ENCODE data around the gene ATP2B2.
"Not testable (repeated sequence)": the region's sequence is repeated elsewhere in the genome, so short reads cannot be mapped to it uniquely, and the experiment has no call there.

Gene ATP2B2

DNA sequence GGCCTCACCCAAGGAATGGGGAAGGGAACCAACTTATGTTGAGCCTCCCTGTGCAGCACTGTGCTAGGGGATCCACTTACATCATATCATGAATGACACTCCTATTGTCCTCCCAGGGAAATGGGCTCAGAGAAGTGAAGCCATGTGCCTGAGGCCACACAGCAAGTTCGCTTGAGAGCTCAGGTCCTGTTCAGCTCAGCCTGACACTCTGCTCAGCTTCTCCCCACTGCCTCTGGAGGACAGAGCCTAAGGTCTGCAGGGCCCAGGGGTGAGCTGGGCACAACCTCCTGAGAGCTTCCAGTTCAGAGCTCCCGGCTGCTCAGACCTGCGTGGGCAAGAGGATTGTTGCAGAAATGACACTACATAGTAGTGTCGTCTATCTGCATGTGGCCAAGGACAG, 108.5 kb downstream of the ATP2B2 start:
- no peak for DNase-seq

DNA sequence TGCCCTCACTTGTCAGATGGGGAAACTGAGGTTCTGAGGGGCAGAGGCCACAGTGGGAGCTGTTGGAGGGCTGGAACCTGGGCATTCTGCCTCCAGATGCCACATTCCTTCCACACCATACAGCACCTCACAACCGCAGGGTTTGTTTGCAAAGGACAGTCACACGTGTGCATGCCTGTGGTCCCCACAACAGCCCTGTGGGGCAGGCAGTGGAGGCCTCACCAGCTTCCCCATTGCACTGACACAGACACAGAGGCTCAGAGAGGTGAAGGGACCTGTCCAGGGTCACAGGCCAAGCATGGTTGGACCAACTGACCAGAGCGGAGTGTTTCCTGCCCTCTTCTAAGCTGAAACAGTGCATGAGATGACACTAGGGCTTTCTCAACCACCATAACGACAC, 109.3 kb downstream of the ATP2B2 start:
- DNase-seq = no peak

DNA sequence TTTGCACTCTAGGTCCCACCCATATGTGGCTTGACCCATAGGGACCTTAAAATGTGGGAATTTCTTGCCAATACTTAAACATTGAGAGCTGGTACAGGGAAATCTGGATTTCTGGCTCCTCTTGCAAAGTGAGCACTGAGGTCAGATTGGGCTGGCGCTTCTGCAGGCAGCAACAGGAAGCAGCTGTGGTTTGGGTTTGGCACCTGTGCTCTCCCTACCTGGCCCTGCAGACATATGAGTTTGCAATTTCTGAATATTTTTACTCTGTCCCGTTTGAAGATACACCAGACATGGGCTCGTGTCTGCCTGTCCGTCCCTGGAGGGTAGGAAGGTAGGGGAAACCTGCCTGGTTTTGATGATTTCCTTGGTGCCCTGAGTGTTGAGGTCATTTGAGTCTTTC, 109.7 kb downstream of the ATP2B2 start:
- no peak for DNase-seq

DNA sequence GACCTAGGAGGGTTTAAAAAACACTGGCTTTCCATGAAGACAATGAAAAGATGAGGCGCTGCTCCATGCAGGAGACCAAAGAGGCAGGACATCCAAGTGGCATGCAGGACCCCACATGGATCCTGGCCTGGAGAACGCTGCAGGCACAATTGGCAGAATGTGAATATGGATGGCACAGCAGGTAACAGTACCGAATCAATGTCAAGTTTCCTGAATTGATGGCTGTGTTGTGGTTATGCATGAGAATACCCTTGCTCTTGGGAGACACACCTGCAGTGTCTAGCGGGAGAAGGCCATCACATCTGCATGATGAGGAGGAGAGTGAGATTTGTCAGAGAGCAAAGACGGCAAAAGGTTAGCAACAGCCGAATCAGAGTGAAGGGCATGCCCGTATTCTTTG, 110.2 kb downstream of the ATP2B2 start:
- no peak for DNase-seq

DNA sequence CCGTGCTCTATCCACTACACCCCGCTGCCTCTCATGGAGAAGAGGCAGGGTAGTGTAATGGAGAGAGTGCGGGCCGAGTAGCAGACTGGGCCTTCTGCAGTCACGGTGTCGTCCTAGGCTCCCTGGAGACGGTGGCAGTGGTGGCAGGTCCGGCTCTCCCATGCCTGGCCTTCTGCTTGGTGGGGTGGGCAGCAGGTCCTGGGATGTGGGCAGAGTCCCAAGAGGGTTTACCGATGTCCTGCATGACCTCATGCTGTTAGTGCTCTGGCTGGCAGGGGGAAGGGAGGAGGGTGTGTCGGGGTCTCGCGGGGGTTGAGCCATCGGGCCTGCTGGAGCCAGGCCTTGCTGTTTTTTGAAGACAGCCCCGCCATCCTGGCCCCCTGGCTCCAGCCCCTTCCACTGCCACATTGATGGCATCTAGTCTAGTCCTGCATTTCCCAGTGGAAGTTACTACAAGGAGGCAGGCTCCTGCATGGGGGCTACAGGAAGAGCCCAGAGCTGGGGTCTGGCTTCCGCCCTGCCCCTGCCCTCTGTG, 110.8 kb downstream of the ATP2B2 start:
- no peak for DNase-seq

DNA sequence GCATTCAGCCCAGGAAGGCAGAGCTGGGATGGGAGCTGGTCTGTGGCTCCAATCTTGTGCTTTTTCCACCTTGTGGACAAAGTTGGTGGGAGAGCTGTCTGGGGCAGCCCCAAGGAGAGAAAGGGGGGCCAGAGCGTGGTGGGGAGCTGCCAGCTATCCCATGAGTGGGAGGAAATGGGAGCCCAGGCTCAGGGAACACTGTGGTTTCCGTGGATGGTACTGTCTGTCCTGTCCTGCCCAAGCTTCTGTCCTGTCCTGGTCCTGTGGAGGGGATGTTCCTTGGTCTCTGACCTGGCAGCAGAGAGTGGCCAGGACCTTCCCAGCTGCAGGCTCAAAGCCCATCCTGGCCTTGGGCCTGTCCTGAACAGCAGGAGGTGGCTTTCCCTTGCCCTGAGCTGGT, 111.9 kb downstream of the ATP2B2 start:
- no peak for DNase-seq

DNA sequence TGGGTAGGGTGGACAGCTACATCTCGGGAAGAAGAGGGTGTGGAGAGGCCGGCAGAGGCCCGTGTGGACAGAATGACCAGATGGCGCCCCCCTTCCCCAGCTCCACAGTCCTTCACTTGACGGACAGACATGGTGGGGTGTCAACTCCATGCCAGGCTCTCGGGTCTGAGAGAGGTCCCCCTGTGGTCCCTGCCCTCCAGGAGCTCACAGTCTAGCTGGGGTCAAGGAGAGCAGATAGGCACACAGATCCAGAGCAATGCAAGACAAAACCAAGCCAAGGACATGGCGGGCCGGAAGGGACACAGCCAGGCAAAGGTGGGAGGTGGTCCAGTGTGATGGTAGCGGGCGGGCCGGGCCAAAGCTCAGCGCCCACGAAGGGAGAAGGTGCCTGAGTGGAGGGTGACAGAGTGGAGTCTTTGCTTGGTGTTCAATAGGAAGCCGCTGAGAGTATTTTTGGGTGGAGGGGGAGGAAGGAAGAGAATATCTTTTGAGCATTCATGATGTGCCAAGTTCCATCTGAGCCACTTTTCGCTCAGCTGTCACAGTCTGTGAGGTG, 112.4 kb downstream of the ATP2B2 start:
- no peak for DNase-seq

DNA sequence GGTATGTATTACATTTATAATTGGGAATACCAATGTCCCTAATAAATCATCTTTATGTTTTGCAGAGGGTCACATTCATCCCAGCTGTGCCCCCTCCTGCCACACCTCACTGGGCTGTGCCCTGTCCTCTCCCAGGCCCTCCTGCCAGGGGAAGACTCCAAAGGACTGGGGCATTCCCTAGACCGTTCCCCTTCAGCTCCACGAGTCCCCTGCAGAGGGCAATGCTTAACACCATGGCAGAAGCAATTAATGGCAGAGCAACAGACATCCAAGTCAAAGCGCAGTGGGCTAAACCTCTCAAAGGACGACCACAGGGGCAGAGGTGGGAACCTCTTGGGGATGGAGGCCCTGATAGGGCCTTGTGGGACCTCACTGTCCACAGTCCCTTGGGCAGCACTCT, 113.1 kb downstream of the ATP2B2 start:
- no peak for DNase-seq

DNA sequence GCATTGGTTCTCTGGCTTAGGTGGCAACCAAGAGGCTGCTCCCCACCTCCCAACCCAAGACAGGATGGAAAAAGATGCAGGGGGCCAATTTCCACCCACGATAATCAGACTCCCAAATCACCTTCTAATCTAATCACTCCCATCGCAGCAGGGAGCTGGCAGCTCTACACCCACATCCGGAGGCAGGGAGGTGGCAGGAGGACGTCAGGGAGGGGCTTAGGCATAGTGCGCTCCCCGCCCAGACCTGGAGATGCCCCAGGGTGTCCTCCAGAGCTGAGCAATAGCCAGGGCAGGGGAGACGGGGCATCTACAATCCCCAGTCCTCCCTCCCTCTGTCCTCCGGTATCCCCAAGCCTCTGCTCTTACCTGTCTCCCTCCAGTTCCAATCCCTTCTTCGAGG, 114.0 kb downstream of the ATP2B2 start:
- no peak for DNase-seq

DNA sequence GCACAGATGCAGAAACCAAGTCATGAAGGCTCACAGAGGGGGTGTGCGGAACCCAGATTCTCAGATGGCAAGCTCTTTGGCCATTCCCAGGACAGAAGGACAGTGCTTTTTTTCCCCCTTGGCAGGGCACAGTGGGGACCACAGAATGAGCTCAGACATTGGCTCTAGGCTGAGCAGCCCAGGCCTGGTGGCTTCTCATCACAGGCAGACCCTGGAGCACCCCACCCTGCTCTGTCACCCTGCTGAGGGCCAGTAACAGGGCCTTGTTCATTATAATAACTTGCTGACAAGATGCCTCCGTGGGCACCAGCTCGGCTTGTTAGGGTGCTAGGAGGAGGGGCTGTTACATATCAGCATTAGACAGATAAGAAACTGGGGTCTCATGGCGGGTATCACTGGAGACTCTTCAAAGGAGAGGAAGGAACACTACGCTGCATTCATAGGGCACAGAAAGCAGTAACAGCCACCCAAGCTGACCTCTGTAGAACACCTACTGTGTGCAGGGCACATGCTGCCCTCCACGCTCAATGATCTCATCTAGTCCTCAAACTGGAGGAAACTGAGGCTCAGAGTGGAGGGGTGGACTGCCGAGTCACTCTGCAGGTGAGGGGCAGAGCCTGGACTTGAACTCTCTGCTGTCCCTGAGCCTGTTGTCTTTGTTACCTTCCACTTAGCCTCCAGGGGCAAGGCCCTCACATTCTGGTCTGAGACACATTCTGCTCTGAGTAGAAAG, 114.6 kb downstream of the ATP2B2 start:
- no peak for DNase-seq

DNA sequence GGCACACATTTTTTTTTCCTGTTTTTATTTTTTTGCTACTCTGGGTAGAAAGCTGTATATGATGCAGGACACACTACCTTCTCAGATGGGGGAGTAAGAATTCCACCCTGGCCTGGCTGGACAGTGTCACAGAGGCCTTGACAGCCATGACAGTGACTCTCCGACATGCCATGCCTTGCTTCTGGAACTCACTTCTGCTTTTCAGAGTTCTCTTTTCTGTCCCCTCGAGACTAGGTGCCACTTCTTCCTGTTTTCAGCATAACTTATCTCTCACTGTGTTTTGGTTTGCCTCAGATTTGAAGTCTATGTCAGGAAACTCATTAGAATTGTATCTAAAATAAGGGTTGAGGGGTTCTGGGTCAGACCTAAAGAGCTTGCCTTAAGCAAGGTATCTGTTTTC, 115.4 kb downstream of the ATP2B2 start:
- DNase-seq = no peak

DNA sequence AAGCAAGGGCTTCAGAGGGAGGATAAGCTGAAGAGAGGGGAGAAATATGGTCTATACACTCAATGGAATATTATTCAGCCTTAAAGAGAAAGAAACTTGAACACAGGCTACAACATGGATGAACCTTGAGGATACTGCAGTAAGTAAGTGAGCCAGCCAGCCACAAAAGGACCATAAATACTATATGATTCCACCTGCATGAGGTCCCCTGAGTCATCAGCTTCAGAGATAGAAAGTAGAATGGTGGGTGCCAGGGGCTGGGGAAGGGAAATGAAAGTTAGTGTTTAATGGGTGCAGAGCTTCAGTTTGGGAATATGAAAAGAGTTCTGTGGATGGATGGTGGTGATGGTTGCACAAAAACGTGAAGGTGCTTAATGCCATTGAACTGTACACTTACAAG, 116.0 kb downstream of the ATP2B2 start:
- no peak for DNase-seq

DNA sequence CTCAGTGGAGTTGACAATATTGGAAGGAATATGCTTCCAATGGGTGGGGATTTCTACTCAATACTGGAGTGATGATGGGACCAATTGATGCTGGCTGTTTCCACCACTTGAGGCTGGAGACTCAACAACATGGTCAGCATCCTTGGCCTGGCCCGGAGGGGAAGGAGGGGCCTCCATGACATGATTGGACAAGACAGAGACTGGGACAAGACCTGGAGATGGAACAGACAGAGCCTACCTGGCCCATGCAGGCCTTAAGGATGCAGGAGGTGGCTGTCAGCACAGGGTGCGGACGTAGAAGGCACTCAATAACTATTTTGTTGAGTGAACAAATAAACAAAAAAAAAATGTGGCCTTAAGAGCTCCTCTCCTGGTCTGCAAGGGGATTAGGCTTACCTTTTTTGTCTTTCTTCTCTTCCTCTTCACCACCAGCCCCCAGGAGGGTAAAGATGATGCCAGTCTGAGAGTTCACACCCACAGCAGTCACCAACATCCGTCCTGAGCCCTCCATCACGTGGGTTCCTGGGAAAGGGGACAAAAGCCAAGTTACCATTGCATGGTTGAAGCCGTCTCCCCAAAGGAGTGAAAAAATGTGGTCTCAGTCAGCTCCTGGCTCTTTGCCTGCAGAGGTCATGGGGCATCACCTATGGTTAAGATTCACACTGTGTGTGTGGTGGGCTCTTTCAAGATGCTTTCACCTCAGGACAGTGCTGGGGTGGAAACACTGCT, 117.3 kb downstream of the ATP2B2 start:
- DNase-seq = no peak

DNA sequence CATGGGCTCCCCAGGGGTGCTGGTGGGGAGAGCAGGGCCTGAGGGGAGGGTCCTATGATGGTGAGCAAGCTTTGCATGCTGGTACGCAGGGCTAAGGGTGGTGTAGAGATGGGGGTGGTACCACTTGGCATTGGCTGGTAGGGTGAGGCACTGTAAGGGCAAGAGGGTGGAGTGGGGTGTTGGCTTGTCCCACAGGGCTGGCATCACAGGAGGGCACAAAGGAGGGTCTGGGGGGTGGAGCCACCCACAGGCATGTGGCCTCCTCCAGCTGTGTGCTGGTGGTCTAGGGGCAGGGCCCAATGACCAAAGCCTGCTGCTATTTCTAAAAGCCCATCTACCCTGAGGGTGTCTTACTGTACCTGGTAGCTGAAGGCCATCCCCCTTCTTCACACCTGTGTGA, 119.3 kb downstream of the ATP2B2 start:
- DNase-seq = no peak

DNA sequence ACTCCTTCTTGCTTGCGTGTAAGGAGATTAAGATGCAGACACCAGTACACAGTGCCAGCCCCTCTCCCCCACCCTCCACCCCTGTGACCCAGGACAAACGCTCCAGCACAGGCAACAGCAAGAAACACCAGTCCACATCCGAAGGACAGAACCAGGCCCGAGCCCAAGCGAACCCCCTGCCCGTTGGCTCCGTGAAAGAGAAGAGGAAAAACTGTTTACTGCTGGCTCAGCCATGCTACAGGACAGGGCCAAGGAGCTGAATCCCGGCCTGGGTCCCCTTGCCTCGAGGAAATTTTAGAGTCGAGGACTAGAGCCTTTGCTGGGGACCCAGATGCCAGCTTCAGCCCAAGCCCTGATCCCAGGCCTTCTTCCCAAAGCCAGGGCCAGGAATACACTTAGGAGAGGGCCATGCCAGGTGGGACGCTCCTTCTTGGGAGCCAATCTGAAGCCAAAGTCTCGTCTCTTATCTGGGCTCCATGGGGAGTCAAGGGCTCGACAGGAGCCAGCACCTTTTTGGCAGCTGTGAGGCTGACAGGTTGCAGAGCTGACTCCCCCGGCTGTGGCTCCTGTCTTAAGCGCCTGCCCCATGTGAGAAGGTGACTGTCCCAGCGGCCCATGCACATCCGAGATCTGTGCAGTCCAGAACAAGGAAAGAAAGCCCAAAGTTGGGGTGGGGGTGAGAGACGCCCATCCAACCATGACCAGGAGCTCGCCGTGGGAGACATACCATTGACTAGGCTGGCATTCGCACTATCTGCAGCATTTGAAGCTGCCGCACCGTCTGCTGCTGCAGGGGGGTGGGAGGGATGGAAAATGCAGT, 120.6 kb downstream of the ATP2B2 start:
- no peak for DNase-seq

DNA sequence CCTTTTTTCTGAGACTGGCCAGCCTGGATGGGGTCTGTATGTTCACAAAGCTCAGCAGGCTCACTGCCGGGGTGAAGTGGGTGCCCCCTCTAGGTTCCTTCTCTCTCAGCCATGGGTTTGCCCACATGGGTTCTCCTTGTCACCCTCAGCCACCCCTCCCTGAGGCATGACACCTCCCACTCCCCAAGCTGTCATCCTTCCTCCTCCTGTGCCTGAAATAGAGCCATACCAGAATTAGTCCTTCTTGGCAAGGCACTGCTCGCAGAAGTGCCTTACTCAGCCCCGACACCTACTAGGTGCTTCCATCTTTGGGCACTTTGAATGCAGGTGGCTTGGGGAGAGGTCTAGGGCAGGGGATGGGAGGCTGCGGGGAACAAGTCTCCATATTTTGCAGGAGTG, 121.5 kb downstream of the ATP2B2 start:
- no peak for DNase-seq

DNA sequence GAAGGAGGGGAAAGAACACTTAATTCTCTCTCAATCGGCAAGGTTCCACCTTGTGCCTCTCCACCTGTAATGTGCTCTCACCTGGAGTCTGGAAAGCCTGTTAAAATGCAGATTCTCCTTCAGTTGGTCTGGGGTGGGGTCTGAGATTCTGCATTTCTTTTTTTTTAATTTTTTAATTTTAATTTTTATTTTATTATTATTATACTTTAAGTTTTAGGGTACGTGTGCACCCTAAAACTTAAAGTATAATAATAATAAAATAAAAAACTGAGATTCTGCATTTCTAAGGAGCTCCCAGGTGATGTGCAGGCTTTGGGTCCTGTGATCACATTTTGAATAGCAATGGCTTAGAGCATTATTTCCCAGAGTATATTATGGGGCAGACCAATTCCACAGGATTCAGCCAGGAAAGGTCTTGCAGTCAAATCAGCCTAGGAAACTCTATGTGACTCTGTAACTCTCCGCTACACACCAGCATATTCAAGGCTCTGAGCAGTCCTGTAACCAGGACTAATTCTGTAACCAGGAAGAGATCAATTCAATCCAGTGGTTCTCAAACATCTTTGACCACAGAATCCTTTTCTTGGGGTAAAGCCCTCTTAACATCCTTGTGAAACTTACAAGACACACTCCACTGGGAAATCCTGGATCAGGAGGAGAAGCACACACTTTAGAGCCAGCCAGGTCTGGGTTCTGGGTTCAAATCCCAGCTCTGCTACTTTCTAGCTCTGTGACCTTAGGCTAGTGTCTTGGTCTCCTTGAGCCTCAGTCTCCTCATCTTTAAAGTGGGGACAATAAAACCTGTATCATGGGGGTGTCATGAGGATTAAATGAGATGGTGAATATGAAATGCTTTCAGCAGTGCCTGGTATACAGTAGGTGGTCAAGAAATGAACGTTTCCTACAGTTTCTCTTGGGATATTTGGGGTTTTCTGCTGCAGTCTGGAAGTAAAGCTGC, 122.2 kb downstream of the ATP2B2 start:
- no peak for DNase-seq

DNA sequence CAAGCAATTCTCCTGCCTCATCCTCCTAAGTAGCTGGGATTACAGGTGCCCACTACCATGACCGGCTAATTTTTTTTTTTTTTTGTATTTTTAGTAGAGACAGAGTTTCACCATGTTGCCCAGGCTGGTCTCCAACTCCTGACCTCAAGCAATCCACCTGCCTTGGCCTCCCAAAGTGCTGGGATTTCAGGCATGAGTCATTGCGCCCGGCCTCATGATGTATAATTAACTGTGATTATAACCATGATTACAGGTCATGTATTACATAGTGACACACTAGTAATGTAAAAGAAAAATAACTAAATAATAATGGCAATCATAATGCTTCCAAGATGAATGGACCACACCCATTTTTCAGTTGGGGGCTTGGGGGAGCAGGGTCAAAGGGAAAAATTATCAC, 122.9 kb downstream of the ATP2B2 start:
- DNase-seq = not testable (repeated sequence)

DNA sequence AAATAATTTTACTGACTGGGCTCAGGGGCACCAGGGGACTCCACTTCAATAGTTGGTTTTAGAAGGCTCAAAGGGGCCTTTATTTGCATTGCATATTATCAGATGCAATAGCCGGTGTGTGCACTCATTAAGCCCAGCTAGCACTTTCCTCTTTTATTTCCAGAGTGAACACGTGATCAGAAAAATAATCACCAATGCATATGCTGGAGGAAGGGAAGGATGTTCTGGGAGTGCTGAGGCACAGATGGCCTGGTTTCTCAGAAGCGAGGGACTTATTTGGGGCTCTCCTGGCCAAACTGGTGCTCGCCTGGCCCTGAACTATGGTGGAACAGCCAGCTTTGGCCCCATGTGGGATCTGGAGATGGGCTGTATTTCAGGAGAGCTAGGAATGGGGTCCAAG, 124.0 kb downstream of the ATP2B2 start:
- peak in 1 of 2 experiments; percentile 38 for DNase-seq

DNA sequence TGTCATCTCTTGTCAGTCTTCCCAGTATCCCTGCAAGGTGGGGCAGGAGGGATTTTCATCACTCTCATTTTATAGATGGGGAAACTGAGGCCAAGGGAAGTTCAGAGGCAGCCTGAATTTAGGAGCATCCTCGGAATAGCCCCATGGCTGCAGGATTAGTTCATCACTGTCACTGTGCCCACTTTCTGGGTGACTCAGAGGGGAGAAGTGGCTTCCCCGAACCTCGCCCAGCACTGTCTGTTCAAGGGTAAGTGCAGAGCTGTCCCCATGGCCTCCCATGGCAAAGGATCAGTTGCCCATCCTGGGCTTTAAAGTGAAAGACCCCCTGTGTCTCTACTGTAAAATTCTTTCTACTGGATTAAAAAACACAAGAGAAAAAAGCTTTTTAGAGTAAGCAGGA, 124.5 kb downstream of the ATP2B2 start:
- DNase-seq = no peak

DNA sequence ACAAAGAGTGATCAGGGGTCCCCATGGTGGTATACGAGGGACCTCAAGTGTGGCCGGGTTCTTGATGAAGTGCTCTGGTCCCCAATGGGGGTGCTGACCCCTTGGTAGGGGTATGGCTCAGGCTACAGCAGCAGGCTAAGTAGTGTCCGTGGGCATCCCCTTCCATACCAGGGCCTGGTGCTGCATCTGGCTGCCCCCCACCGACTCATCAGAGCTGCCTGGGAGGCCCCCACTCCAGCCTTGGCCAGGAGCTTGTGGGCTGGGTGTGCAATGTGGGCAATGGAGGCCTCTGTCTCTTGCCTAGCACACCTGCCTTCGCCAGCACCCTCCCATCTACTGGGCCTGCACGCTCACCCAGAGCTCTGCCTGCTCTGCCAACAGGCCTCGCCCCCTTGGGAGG, 125.4 kb downstream of the ATP2B2 start:
- DNase-seq = no peak

DNA sequence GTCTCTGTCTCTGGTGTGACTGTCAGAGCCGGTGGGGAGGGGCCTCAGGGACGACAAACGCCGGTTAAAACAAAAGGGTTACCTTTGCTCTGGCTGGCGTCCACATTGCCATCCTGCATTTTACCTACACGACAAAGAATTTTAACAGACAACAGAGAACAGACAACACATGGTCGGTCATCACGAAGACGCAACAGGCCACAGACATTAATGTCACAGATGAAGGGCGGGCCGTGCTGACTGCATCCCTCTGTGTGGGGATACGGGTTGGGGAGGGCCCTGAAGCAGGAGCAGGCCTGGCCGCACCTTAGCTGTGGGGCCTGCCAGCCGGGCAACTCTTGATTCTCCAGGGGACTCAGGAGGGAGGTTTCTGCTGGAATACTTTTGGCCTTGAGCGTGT, 126.2 kb downstream of the ATP2B2 start:
- DNase-seq = no peak

All from cerebellar nuclear complex (tissue), 1 donor.